Left cardiac atrium (tissue), 4 donors: ENCODE results near the gene NET1. TPM values are rescaled to one million over a fixed set of nuclear protein-coding genes. Genes with fewer than 3 reads are reported as not detected.
"Not testable (repeated sequence)": the region's sequence is repeated elsewhere in the genome, so short reads cannot be mapped to it uniquely, and the experiment has no call there.

Experiments
- ATAC-seq, 2 donors: fragments of 200-7000 bp; cut with Tn5 transposase; one replicate each; pipeline ENCODE4 v1.9.1; 2020; ENCODE audit warnings: mild to moderate bottlenecking in 2 of 2, moderate library complexity in 2 of 2
- DNase-seq: peaks from one replicate; pipeline ENCODE4 v3.0.0-alpha.2; 2020
- intact Hi-C, 2 donors: fragments of 100-400 bp; cut with DNase I; formaldehyde crosslinking; loops; one replicate each; pipeline versions ENCODE4 v1.14.1 to v1.15.1; 2022 to 2023
- long read RNA-seq: library from polyadenylated mRNA; unstranded; transcript quantifications from one replicate; pipeline ENCODE4 v2.0.0, GENCODE V29; 2021
- total RNA-seq, 2 donors: library from RNA; stranded (reverse); fragmentation: NEBNext Ultra II Directional; extraction: Animal tissue kit (Norgen Biotek cat#: 25700); gene quantifications; one replicate each; pipeline ENCODE4 v1.2.1, GENCODE V29; 2021
- donor health status: DM: no; HTN: yes; CAD: no.
- donor health status: DM: no; HTN: yes; CAD: no; lungs with severe emphysema.
- donor health status: DM: yes; HTN: yes; CAD: no.
- donor health status: Dilated cardiomyopathy.

NET1 gene
- 10 to 100 TPM; 25.6 to 36.4 TPM for total RNA-seq
- long read RNA-seq, transcript NET1-202 (10 exons, 3,253 nt) = major isoform, 10 of 18 reads
- long read RNA-seq, transcript NET1-201 (12 exons, 3,402 nt) = minor isoform, 6 of 18 reads
- long read RNA-seq, partial matches to known transcripts = 1 of 18 reads
- long read RNA-seq, other reads (novel, unspliced or antisense) = 1 of 18 reads

- intact Hi-C loops = no loop called here
- ATAC-seq (peak; percentile 98 to 99), DNase-seq (peak; percentile 89)
These were observed at the start of gene NET1 for GRCh38 chr10:5412277-5412941. Gene NET1 (plus strand): TSS chr10:5412557. CDS start chr10:5412693, 136 bp downstream.

GRCh38 chr10:5362873-5363272 is 49.5 kb upstream of the NET1 start:
- intact Hi-C loops = no loop called here
- no peak for DNase-seq
- no peak for ATAC-seq

- no peak for ATAC-seq
- DNase-seq = no peak
- intact Hi-C loops = no loop called here
These were observed 48.0 kb upstream of the NET1 start for GRCh38 chr10:5364374-5364773.

GRCh38 chr10:5364890-5365338 is 47.4 kb upstream of the NET1 start, which contains the start of gene UCN3:
Gene UCN3 (plus strand): TSS chr10:5364966. CDS start chr10:5373721, 8,755 bp downstream.
- no peak for DNase-seq
- intact Hi-C loops = no loop called here
- no peak for ATAC-seq

GRCh38 chr10:5365928-5366327 is 46.4 kb upstream of the NET1 start:
- DNase-seq = no peak
- intact Hi-C loops = no loop called here
- ATAC-seq = no peak

- no peak for DNase-seq
- ATAC-seq = no peak
- intact Hi-C loops = no loop called here
These were observed 42.8 kb upstream of the NET1 start for GRCh38 chr10:5369362-5370158.

GRCh38 chr10:5370493-5371352 is 41.6 kb upstream of the NET1 start:
- intact Hi-C loops = no loop called here
- no peak for DNase-seq
- no peak for ATAC-seq

- DNase-seq (no peak), ATAC-seq (no peak)
- intact Hi-C loops = no loop called here
These were observed 39.0 kb upstream of the NET1 start for GRCh38 chr10:5373307-5373706.

- ATAC-seq (no peak), DNase-seq (no peak)
- intact Hi-C loops = no loop called here
These were observed 38.3 kb upstream of the NET1 start for GRCh38 chr10:5373891-5374611.

GRCh38 chr10:5376450-5376849 is 35.9 kb upstream of the NET1 start:
- DNase-seq (no peak), ATAC-seq (no peak)
- intact Hi-C loops = no loop called here

GRCh38 chr10:5379202-5379601 is 33.2 kb upstream of the NET1 start:
- intact Hi-C loops = not testable (repeated sequence)

GRCh38 chr10:5380395-5380794 is 32.0 kb upstream of the NET1 start:
- intact Hi-C loops = loop anchor here in 1 of 2 donors (5.0 kb wide), 1 partner anchor 533 kb away; no protein-coding TSS in a partner anchor
- not testable (repeated sequence) for DNase-seq, ATAC-seq

More at GRCh38 chr10:5379202-5379601, 33.2 kb upstream of the NET1 start:
- DNase-seq, ATAC-seq: not testable (repeated sequence)

GRCh38 chr10:5381187-5381586 is 31.2 kb upstream of the NET1 start:
- intact Hi-C loops = loop anchor here in 1 of 2 donors (5.0 kb wide), 1 partner anchor 534 kb away; no protein-coding TSS in a partner anchor

GRCh38 chr10:5385224-5385623 is 27.1 kb upstream of the NET1 start:
- DNase-seq = no peak
- intact Hi-C loops = no loop called here
- ATAC-seq = no peak

More at GRCh38 chr10:5381187-5381586, 31.2 kb upstream of the NET1 start:
- DNase-seq (no peak), ATAC-seq (no peak)

GRCh38 chr10:5387169-5387568 is 25.2 kb upstream of the NET1 start:
- intact Hi-C loops = no loop called here
- DNase-seq (no peak), ATAC-seq (no peak)

GRCh38 chr10:5390607-5391205 is 21.7 kb upstream of the NET1 start:
- no peak for ATAC-seq
- intact Hi-C loops = no loop called here
- no peak for DNase-seq

GRCh38 chr10:5391790-5392189 is 20.6 kb upstream of the NET1 start:
- ATAC-seq (no peak), DNase-seq (no peak)
- intact Hi-C loops = no loop called here

- DNase-seq = no peak
- no peak for ATAC-seq
- intact Hi-C loops = no loop called here
These were observed 18.8 kb upstream of the NET1 start for GRCh38 chr10:5393529-5393928.
